B cell (primary cell): ENCODE measurements around the gene PPP2R2B. TPM values are rescaled to one million over a fixed set of nuclear protein-coding genes. Genes with fewer than 3 reads are reported as not detected.

Source experiments
- ATAC-seq: fragments of 200-7000 bp; cut with Tn5 transposase; one replicate; pipeline ENCODE4 v1.10.0; 2021; ENCODE audit warnings: low read depth, mild to moderate bottlenecking, moderate number of reproducible peaks, moderate library complexity
- CTCF ChIA-PET: fragments of 350-600 bp; sonication (Branson Sonifier 250); formaldehyde crosslinking; loops from one replicate; lab custom pipeline; 2021; ENCODE audit warnings: antibody characterized with exemption, inconsistent platforms; lab: Charles Lee
- POLR2A ChIA-PET: fragments of 350-600 bp; sonication (Branson Sonifier 250); formaldehyde crosslinking; loops from one replicate; lab custom pipeline; 2021; ENCODE audit warnings: antibody characterized with exemption; lab: Charles Lee
- DNase-seq: peaks from one replicate; pipeline ENCODE4 v3.0.0; 2013
- H2AFZ ChIP-seq: 2 replicates; pipeline ENCODE4 v1.6.1; 2012; ENCODE audit warnings: mild to moderate bottlenecking, low read depth, low read length; ENCODE audit not compliant: insufficient read depth, poor library complexity, severe bottlenecking
- H3K27ac ChIP-seq, 2 donors: 1 replicate in 1 of 2; 2 replicates in 1 of 2; pipeline ENCODE4 v1.5.1; 2012 to 2013; ENCODE audit warnings: low read length in 2 of 2, mild to moderate bottlenecking in 2 of 2, moderate library complexity in 1 of 2
- H3K27me3 ChIP-seq, 4 experiments: fragments of 200-600 bp in 1 of 4; sonication (generic) in 1 of 4; replicated peaks in 1 of 4; 1 replicate in 2 of 4; 2 replicates in 2 of 4; pipeline versions ENCODE4 v1.6.1 to v1.7.0; 2013 to 2016; ENCODE audit warnings: low read length in 3 of 4, mild to moderate bottlenecking in 2 of 4, mixed read lengths in 1 of 4, moderate library complexity in 1 of 4; ENCODE audit not compliant: insufficient read depth in 4 of 4, control insufficient read depth in 3 of 4; ENCODE audit errors: control extremely low read depth in 1 of 4
- H3K36me3 ChIP-seq, 2 experiments: replicated peaks in 1 of 2; 1 replicate in 1 of 2; 2 replicates in 1 of 2; pipeline versions ENCODE4 v1.6.1 to v1.7.1; 2013; ENCODE audit warnings: low read length in 1 of 2; ENCODE audit not compliant: insufficient read depth in 2 of 2, control insufficient read depth in 1 of 2; ENCODE audit errors: control extremely low read depth in 1 of 2, extremely low read depth in 1 of 2
- H3K4me1 ChIP-seq, 2 donors: fragments of 200-600 bp in 1 of 2; sonication (generic) in 1 of 2; 1 replicate in 1 of 2; 2 replicates in 1 of 2; pipeline versions ENCODE4 v1.5.1 to v1.6.1; 2013 to 2017; ENCODE audit warnings: low read length in 2 of 2; ENCODE audit not compliant: control insufficient read depth in 2 of 2, insufficient read depth in 2 of 2
- H3K4me2 ChIP-seq: replicated peaks from 2 replicates; pipeline ENCODE3; 2012; ENCODE audit warnings: mild to moderate bottlenecking, low read depth, low read length; ENCODE audit not compliant: poor library complexity, severe bottlenecking
- H3K4me3 ChIP-seq, 5 experiments: fragments of 200-600 bp in 1 of 5; sonication (generic) in 1 of 5; 1 replicate in 3 of 5; 2 replicates in 2 of 5; pipeline versions ENCODE4 v1.5.1 to v1.7.0; 2011 to 2016; ENCODE audit warnings: low read length in 4 of 5, mild to moderate bottlenecking in 4 of 5, low read depth in 2 of 5, control low read depth in 1 of 5, moderate library complexity in 1 of 5; ENCODE audit not compliant: insufficient read depth in 1 of 5; ENCODE audit errors: control extremely low read depth in 1 of 5, extremely low read depth in 1 of 5
- H3K79me2 ChIP-seq: fragments of 200-600 bp; sonication (generic); one replicate; pipeline ENCODE4 v1.6.0; 2016; ENCODE audit warnings: low read length; ENCODE audit not compliant: control insufficient read depth, insufficient read depth
- H3K9ac ChIP-seq: fragments of 200-600 bp; sonication (generic); 2 replicates; pipeline ENCODE4 v1.6.1; 2017; ENCODE audit warnings: mild to moderate bottlenecking, low read length, moderate library complexity
- H3K9me3 ChIP-seq, 3 donors: one replicate each; pipeline versions ENCODE4 v1.6.1 to v1.7.1; 2013; ENCODE audit warnings: low read length in 2 of 3; ENCODE audit not compliant: control insufficient read depth in 2 of 3, insufficient read depth in 1 of 3; ENCODE audit errors: control extremely low read depth in 1 of 3
- H4K20me1 ChIP-seq: 2 replicates; pipeline ENCODE4 v1.6.0; 2012; ENCODE audit warnings: mild to moderate bottlenecking, low read length; ENCODE audit not compliant: insufficient read depth, control insufficient read depth, poor library complexity, severe bottlenecking
- H3K27ac Mint-ChIP-seq: one replicate; pipeline ENCODE4 v1.8.0; 2021; ENCODE audit warnings: mixed read lengths
- H3K27me3 Mint-ChIP-seq: one replicate; pipeline ENCODE4 v1.8.0; 2021; ENCODE audit warnings: mixed read lengths
- H3K4me1 Mint-ChIP-seq: one replicate; pipeline ENCODE4 v1.8.0; 2021; ENCODE audit warnings: mixed read lengths
- H3K4me3 Mint-ChIP-seq: one replicate; pipeline ENCODE4 v1.8.0; 2021; ENCODE audit warnings: mixed read lengths
- H3K9me3 Mint-ChIP-seq: one replicate; pipeline ENCODE4 v1.8.0; 2022; ENCODE audit warnings: mixed read lengths; ENCODE audit not compliant: insufficient read depth
- EZH2 ChIP-seq: IDR thresholded peaks from 2 replicates; pipeline ENCODE4 v1.6.1; 2012; ENCODE audit warnings: borderline replicate concordance, low read depth, mild to moderate bottlenecking, moderate library complexity, low read length; ENCODE audit not compliant: insufficient read depth, poor library complexity, severe bottlenecking
- WGBS: methylation state at CpG from one replicate; pipeline ENCODE4 v1.1.5; 2013; ENCODE audit warnings: missing lambda C conversion rate; ENCODE audit not compliant: insufficient coverage; 5-methylcytosine and 5-hydroxymethylcytosine counted together
- intact Hi-C: fragments of 100-400 bp; cut with micrococcal nuclease; formaldehyde crosslinking; loops from one replicate; pipeline ENCODE4 v1.10.0; 2022
- polyA plus RNA-seq: library from polyadenylated mRNA; depleted of rRNA; stranded (reverse); fragments of >200 nt; gene quantifications from 2 replicates; pipeline ENCODE4 v1.2.3, GENCODE V29; 2012
- total RNA-seq, 2 donors: library from RNA; stranded (reverse); fragments of 120-200 nt in 1 of 2; gene quantifications; 1 replicate in 1 of 2; 2 replicates in 1 of 2; pipeline versions ENCODE4 v1.2.3 to v1.2.4, GENCODE V29; 2013 to 2022
- TF ChIP-seq, protein P1 (sequence below): fragments of 200-600 bp; IDR thresholded peaks from one replicate; pipeline ENCODE4 v1.8.0; 2022; ENCODE audit warnings: antibody characterized with exemption, mild to moderate bottlenecking

The PPP2R2B gene
- total and polyA plus RNA-seq, 2 donors (not counting 1 experiment from before 2014, with no cell fraction given): 0.03 TPM; not detected in 1

DNA sequence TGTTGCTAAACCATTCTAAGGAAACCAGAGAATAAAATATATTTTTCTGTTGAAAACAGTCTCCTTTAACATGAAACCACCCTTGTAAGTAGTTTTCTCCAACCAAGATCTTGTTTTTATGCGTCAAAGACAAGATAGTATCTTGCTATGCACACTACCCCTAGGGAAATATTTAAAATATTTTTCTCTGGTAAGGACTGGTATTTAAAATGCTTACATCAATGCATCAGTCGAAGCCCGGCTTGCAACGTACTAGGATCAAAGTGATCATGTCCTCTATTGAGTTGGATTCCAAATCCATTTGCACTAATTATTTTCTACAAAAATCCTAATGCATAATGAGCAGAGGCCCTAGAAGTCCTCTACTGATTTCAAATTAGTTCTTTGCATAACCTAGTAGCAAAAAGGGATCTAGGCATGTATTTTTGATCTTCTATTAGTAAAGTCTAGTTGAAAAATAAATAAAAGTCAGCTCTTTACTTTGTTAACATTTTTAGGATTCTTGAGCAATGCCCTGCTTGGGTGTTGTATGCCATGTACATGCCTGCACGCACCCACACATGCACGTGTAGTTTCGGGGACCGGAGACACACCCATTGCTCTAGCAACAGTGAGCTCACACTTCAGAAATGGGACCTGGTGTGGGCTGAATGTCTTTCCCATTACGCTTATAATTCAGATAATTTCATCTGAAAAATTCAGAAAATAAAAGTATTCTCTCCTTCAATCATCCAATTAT is 197.5 kb downstream of the PPP2R2B start:
- no peak overlapping the region for H3K27ac Mint-ChIP-seq
- H3K9me3 Mint-ChIP-seq: no peaks in the 10 kb centered on the region
- intact Hi-C loops: no loop called here
- no peak overlapping the region for H3K27ac ChIP-seq
- WGBS: 100% methylated on average over 3 of the region's 9 CpGs
- H3K4me1 ChIP-seq: no peaks in the 10 kb centered on the region
- H3K36me3 ChIP-seq: no peaks in the 10 kb centered on the region
- peaks cover 4% of the 10 kb centered on the region for H3K27me3 Mint-ChIP-seq
- ChIA-PET POLR2A (no interaction called here), CTCF (no interaction called here)
- ATAC-seq (no peak), DNase-seq (no peak)
- no peak for TF ChIP-seq EZH2
- TF ChIP-seq, protein P1, sequence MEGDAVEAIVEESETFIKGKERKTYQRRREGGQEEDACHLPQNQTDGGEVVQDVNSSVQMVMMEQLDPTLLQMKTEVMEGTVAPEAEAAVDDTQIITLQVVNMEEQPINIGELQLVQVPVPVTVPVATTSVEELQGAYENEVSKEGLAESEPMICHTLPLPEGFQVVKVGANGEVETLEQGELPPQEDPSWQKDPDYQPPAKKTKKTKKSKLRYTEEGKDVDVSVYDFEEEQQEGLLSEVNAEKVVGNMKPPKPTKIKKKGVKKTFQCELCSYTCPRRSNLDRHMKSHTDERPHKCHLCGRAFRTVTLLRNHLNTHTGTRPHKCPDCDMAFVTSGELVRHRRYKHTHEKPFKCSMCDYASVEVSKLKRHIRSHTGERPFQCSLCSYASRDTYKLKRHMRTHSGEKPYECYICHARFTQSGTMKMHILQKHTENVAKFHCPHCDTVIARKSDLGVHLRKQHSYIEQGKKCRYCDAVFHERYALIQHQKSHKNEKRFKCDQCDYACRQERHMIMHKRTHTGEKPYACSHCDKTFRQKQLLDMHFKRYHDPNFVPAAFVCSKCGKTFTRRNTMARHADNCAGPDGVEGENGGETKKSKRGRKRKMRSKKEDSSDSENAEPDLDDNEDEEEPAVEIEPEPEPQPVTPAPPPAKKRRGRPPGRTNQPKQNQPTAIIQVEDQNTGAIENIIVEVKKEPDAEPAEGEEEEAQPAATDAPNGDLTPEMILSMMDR: no peak
- H3K4me3 Mint-ChIP-seq: no peak overlapping the region
- H3K9me3 ChIP-seq: peaks cover 0 to 1% (median 0%) of the 10 kb centered on the region in 3 donors
- no peaks in the 10 kb centered on the region for H3K4me1 Mint-ChIP-seq
- H4K20me1 ChIP-seq: no peaks in the 10 kb centered on the region
- no peak overlapping the region for H3K4me2 ChIP-seq
- H3K9ac ChIP-seq: no peak overlapping the region
- H2AFZ ChIP-seq: no peak overlapping the region
- H3K27me3 ChIP-seq: no peaks in the 10 kb centered on the region
- no peaks in the 10 kb centered on the region for H3K79me2 ChIP-seq
- no peak overlapping the region for H3K4me3 ChIP-seq

DNA sequence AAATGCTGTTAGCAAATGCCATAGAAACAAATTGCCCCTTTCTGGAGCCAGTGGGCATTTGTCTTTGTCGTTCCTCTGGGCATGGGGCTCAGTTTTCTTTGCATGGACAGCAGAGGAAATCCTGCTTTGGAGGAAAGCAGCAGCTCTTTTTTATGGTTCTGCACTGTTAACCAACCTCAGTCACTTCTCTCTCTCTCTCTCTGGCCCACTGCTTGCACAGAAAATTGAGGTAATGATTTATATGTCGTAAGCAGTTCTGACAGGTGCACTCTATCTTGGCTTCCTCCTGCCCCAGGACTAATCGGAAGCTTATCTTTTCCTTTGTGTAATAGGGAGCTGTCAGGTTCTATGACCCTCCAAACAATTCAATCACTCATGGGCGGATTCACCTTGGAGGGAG is 202.9 kb downstream of the PPP2R2B start:
- no peak overlapping the region for H2AFZ ChIP-seq
- Mint-ChIP-seq H3K4me1 (no peaks in the 10 kb centered on the region), H3K27ac (no peak overlapping the region), H3K4me3 (no peak overlapping the region), H3K9me3 (no peaks in the 10 kb centered on the region), H3K27me3 (peaks cover 10% of the 10 kb centered on the region)
- WGBS: 0% methylated on average over 1 of the region's 4 CpGs
- no peaks in the 10 kb centered on the region for H3K79me2 ChIP-seq
- no peaks in the 10 kb centered on the region for H3K4me1 ChIP-seq
- no peaks in the 10 kb centered on the region for H3K36me3 ChIP-seq
- ChIA-PET POLR2A (no interaction called here), CTCF (no interaction called here)
- H3K9me3 ChIP-seq: peaks cover 0 to 1% (median 0%) of the 10 kb centered on the region in 3 donors
- H3K27ac ChIP-seq: no peak overlapping the region
- no peak overlapping the region for H3K9ac ChIP-seq
- no peak for TF ChIP-seq EZH2
- TF ChIP-seq, protein P1: no peak
- H3K4me3 ChIP-seq: no peak overlapping the region
- H3K27me3 ChIP-seq: no peaks in the 10 kb centered on the region
- H3K4me2 ChIP-seq: no peak overlapping the region
- no peak for ATAC-seq
- H4K20me1 ChIP-seq: no peaks in the 10 kb centered on the region
- DNase-seq: no peak
- intact Hi-C loops: no loop called here
